ENCODE results near the gene ZNF574.

DNA sequence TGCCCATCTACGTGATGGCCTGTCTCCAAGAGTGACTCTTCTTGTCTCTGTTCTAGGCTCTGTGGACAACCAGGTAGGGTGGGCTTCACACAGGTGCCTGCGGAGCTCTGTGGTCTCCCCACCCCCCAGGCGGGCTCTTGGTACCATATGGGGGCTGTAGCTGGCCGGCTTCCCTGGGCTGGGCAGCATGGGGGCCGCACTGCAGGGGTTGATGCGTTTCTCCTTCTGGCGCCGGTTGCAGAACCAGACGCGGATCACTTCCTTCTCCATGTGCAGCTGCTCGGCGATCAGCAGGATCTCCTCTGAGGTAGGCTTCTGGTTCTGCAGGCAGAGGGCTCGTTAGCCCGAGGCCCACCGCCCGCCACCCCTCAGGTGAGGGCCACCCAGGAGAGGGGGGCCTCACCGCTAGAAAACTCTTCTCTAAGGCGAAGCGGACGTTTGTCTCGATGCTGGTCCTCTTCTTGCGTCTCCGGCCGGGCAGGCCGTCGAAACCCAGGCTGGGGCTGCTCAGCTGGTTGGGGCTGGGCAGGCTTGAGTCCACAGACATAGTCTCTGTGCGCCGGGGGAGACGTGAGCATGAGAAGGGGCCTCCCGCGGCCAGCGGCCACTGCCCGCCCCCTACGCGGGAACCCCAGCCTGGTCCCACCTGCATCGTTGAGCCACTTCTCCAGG lies 19.3 kb downstream of the ZNF574 start:
- TF ChIP-seq, protein P1, sequence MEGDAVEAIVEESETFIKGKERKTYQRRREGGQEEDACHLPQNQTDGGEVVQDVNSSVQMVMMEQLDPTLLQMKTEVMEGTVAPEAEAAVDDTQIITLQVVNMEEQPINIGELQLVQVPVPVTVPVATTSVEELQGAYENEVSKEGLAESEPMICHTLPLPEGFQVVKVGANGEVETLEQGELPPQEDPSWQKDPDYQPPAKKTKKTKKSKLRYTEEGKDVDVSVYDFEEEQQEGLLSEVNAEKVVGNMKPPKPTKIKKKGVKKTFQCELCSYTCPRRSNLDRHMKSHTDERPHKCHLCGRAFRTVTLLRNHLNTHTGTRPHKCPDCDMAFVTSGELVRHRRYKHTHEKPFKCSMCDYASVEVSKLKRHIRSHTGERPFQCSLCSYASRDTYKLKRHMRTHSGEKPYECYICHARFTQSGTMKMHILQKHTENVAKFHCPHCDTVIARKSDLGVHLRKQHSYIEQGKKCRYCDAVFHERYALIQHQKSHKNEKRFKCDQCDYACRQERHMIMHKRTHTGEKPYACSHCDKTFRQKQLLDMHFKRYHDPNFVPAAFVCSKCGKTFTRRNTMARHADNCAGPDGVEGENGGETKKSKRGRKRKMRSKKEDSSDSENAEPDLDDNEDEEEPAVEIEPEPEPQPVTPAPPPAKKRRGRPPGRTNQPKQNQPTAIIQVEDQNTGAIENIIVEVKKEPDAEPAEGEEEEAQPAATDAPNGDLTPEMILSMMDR (IDR thresholded peaks at IDR 0.05; ENCODE audit: low read depth, low read length, poor library complexity, severe bottlenecking) = no peak
- TF ChIP-seq EZH2phosphoT487 (IDR thresholded peaks at IDR 0.05; ENCODE audit: borderline replicate concordance, low read length) = no peak

Measured in DOHH2 (cell line).